Measurements from ENCODE around the gene PCBP2. TPM values are rescaled to one million over a fixed set of nuclear protein-coding genes. Genes with fewer than 3 reads are reported as not detected.

Gene PCBP2
- total and polyA plus RNA-seq, 5 donors: 349 to 743 (median 581) TPM

DNA sequence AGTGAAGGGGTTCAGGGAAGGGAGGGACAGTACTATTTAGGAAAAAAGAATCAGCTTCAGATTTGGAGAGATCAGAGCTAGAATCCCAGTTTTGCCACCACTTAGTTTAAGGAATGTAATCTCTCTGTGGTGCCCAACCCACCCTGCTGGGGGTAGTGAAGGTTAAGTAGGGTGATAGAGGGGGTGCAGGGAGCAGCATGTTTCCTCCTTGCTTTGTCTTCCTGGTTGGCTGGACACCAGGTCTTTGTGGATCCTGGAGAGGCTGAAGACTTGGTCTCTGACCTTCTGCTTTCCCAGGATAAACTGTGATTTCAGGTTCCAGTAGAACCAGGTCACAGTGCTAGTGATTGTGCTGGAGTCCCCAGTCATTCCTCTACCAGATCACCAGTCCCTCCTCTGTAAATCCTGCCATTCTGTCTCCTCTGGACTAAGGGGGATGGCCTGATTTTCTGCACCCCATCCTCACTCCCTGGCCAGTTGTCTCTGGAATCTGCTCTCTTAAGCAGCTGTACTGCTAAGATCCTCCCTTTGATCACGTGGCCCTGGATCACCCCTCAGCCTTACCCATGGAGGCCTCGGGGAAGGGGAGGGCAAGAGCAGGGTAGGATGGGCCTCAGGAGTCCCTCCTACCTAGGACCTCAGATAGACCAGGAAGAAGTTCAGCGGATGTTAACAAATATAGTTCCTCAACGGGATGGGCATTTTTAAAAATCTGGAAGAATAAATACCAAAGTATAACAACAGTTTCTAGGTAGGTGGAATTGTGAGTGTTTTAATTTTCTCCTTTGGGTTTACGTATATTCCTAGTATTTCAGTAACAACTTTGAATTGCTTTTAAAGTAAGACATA, 44.2 kb downstream of the PCBP2 start:
- ATAC-seq (no peak), DNase-seq (peak; percentile 73 to 85 (median 82))
- H3K27ac ChIP-seq (ENCODE audit: low read length): peak overlapping the region; percentile 37
- intact Hi-C loops (cut with DNase I): no loop called here
- no peaks in the 10 kb centered on the region for H3K9me3 ChIP-seq (ENCODE audit: control insufficient read depth, low read length)
- H3K4me1 ChIP-seq (ENCODE audit: control insufficient read depth, insufficient read depth, low read length): peaks cover 4% of the 10 kb centered on the region
- H3K4me3 ChIP-seq (ENCODE audit: low read length): no peak overlapping the region
- 35% methylated on average over 5 of the region's 5 CpGs for WGBS
- H3K27me3 ChIP-seq (ENCODE audit: control insufficient read depth, insufficient read depth): no peaks in the 10 kb centered on the region

DNA sequence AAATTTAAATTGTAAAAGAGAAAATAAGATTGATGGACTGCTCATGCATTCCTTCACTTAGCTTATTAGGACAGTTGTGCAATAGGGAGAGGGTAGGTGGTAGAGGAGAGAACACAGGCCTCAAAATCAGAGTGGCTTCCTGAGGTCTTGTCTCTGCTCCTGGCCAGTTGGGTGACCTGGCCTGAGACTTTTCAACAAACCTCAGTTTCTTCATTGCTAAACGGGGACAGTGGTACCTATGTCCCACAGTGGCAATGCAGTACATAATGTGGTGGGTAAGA, 44.8 kb downstream of the PCBP2 start:
- intact Hi-C loops (cut with DNase I): no loop called here
- 79% methylated on average over 1 of the region's 1 CpG for WGBS
- peaks cover 7% of the 10 kb centered on the region for H3K4me1 ChIP-seq (ENCODE audit: control insufficient read depth, insufficient read depth, low read length)
- no peak overlapping the region for H3K4me3 ChIP-seq (ENCODE audit: low read length)
- H3K27ac ChIP-seq (ENCODE audit: low read length): no peak overlapping the region
- ATAC-seq (no peak), DNase-seq (no peak)
- no peaks in the 10 kb centered on the region for H3K9me3 ChIP-seq (ENCODE audit: control insufficient read depth, low read length)
- no peaks in the 10 kb centered on the region for H3K27me3 ChIP-seq (ENCODE audit: control insufficient read depth, insufficient read depth)

DNA sequence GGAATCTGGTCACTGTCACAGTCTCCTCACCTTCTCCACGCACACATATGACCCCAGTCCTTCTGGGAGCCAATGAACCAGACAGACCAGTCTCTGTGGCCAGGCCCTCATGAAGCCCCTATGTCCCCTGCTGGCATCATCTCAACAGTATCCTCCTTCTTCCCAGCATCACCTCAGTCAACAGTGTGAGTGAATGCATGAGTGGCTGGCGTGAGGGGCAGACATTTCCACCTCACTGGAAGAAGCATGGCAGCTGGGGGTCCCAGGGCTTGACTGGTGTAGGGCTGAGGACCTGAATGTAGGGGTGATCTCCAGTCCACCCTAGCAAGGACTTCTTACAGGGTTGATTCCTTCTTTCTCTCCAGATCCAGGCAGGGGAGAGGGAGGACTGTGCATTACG, 45.6 kb downstream of the PCBP2 start:
- no peaks in the 10 kb centered on the region for H3K27me3 ChIP-seq (ENCODE audit: control insufficient read depth, insufficient read depth)
- peaks cover 9% of the 10 kb centered on the region for H3K4me1 ChIP-seq (ENCODE audit: control insufficient read depth, insufficient read depth, low read length)
- intact Hi-C loops (cut with DNase I): no loop called here
- ATAC-seq (no peak), DNase-seq (no peak)
- H3K9me3 ChIP-seq (ENCODE audit: control insufficient read depth, low read length): no peaks in the 10 kb centered on the region
- 92% methylated on average over 3 of the region's 3 CpGs for WGBS
- no peak overlapping the region for H3K27ac ChIP-seq (ENCODE audit: low read length)
- H3K4me3 ChIP-seq (ENCODE audit: low read length): no peak overlapping the region

DNA sequence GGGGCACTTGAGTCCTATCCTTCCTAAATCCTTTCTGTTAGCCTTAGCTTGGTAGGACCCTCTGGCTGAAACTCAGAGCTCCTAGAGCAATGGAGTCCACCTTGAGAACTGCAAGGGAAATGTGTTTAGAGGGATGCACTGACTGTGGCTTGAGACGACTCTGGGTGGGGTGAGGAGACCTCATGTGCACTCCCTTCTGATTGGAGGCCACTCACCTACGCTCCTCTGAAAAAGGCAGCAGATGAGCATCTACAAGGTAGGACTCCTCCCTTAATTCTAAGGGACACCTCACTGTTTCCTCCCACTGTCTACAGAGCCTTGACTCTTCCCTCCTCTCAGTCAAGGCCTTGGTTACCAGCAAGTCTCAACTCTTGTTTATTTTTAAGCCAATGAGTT, 46.3 kb downstream of the PCBP2 start:
- no peak overlapping the region for H3K4me3 ChIP-seq (ENCODE audit: low read length)
- intact Hi-C loops (cut with DNase I): no loop called here
- 78% methylated on average over 2 of the region's 2 CpGs for WGBS
- H3K27me3 ChIP-seq (ENCODE audit: control insufficient read depth, insufficient read depth): no peaks in the 10 kb centered on the region
- no peaks in the 10 kb centered on the region for H3K9me3 ChIP-seq (ENCODE audit: control insufficient read depth, low read length)
- ATAC-seq: no peak
- peaks cover 9% of the 10 kb centered on the region for H3K4me1 ChIP-seq (ENCODE audit: control insufficient read depth, insufficient read depth, low read length)
- no peak for DNase-seq
- no peak overlapping the region for H3K27ac ChIP-seq (ENCODE audit: low read length)

DNA sequence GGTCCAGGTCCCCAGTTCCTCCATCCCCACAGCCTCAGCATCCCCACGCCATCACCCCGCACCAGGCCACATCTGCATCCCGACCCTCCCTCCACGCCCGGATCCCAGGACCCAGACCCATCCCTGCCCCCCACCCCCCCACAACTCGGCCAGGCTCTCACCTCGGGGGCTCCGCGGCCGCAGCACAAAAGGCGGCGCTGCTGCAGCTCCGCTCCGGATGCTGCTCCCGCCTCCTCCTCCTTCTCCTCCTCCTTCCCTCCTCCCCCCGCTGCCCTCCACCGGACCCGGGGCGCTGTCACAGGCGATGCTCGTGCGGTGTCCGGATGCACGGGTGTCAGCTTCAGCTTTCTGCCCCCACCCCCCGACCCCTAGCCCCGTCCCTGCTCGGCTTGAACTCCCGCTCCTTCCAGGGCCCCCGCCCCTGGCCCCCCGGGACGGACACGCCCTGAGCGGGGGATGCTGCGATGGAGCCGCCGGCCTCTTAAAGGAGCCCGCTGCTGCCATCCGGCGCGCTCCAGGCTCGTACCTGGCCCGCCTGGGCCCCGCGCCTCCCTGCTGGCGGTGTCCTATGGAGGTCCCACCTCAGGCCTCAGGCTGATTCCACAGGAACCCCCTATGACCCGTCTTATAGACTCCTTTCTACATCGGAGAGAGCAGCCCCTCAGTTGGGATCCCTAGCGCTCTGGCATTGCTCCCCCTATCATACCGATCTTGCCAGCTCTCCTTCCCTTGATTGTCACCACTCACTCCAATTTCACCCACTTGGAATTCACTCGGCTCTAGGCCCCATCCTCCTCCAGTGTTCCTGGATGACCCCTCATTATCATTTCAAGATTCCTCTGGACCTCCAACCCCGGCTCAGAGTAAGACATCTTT, 47.6 kb downstream of the PCBP2 start, which contains the start of gene MAP3K12:
Gene MAP3K12, minus strand, starts transcription at position 193 of the 876 bp plus-strand sequence. CDS start 12,067 bp downstream, outside the sequence.
- intact Hi-C loops (cut with DNase I): loop anchor here (10.0 kb wide), 2 partner anchors 45 to 175 kb away; partner anchors contain the start of genes AAAS (in 3 of the 4) and PCBP2 (in 1 of the 4)
- ATAC-seq: peak; percentile 7 to 23

DNA sequence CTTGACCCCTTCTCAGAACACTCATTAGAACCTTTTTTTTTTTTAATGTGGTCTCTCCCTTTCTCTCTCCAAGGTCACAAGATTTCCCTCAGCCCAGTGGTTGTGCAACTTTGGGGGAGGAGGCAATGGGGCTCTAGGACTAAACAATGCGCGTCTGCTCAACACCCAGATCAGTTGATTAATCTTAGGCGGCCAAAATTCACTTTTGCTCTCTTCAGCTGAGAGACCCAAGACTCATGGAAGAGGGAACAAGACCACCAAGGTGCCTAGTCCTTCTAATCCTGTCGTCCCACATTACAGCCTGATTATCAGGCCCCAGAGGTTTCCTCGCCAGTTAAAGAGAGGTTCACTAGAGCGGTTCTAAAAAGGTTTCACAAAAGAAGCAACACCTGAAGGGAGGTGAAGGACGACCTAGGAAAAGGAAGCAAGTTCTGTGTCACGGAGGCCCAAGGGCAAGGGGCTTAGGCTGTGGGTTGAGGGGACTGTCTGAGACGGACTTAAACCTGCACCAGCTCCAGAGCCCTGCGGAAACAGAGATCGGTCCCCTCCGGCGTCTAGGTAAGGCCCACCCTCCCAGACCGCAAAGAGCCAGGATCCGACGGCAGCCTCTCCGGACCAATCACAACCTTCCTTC, 48.4 kb downstream of the PCBP2 start:
- ATAC-seq: peak; percentile 2 to 14
- Histone ChIP-seq H3K27me3 (ENCODE audit: control insufficient read depth, insufficient read depth) (no peaks in the 10 kb centered on the region), H3K9me3 (ENCODE audit: control insufficient read depth, low read length) (no peaks in the 10 kb centered on the region), H3K27ac (ENCODE audit: low read length) (peak overlapping the region; percentile 100), H3K4me1 (ENCODE audit: control insufficient read depth, insufficient read depth, low read length) (peaks cover 7% of the 10 kb centered on the region), H3K4me3 (ENCODE audit: low read length) (peak overlapping the region; percentile 78)
- intact Hi-C loops (cut with DNase I): loop anchor here (10.0 kb wide), 2 partner anchors 45 to 175 kb away; partner anchors contain the start of genes AAAS (in 3 of the 4) and PCBP2 (in 1 of the 4)
- peak; percentile 75 to 83 (median 77) for DNase-seq
- WGBS: 1% methylated on average over 17 of the region's 17 CpGs

More for the DNA sequence above, 47.6 kb downstream of the PCBP2 start, which contains the start of gene MAP3K12:
- under 1% methylated on average over 51 of the region's 51 CpGs for WGBS
- Histone ChIP-seq H3K9me3 (ENCODE audit: control insufficient read depth, low read length) (no peaks in the 10 kb centered on the region), H3K4me3 (ENCODE audit: low read length) (peak within 1 kb of the TSS; percentile 78), H3K27ac (ENCODE audit: low read length) (peak within 1 kb of the TSS; percentile 100), H3K27me3 (ENCODE audit: control insufficient read depth, insufficient read depth) (no peaks in the 10 kb centered on the region), H3K4me1 (ENCODE audit: control insufficient read depth, insufficient read depth, low read length) (peaks cover 7% of the 10 kb centered on the region)
- DNase-seq: peak; percentile 77 to 90 (median 89)

DNA sequence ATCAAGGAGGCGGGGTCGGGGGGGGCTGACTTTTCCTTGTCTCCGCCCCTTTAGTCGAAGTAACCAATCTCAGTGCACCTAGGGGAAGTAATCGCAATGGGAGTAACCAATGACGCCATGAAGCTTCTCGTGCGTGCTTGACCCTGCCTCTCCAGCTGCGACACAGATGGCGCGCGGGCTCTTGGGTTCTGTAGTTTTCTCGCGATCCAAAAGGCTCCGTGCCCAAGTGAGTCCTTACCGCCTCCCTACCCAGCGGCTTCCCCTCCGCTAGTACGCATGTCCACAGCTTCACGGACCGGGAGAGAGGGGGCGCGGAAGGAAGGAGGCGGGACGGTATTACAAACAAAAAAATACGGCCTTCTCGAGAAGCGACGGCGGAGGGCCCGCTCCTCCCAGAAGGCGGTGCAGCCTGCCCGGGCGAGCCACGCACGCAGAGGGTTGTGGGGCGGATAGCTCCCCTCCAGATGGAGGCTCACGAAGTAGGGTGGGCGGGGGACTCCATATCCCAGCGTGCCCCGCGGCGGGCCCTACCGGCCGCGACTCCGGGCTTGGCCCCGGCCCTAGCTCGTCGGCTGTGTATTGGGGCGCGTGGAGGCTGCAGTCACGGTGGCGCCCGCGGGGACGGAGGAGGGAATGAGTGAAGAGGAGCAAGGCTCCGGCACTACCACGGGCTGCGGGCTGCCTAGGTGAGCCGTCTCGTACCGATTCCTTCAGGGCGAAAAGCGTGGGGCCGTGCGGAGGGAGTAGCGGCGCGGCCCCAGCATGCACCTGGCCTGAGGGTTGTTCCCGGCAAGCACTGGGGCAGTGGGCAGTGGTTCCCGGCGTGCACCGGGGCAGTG, 49.1 kb downstream of the PCBP2 start, which contains the start of gene TARBP2:
Gene TARBP2, plus strand, starts transcription at position 508 of the 839 bp plus-strand sequence. Its CDS starts 126 bp downstream, at position 634.
- WGBS: under 1% methylated on average over 74 of the region's 74 CpGs
- intact Hi-C loops (cut with DNase I): loop anchor here (10.0 kb wide), 2 partner anchors 46 to 176 kb away; partner anchors contain the start of genes AAAS (in 3 of the 4) and PCBP2 (in 1 of the 4)
- no peaks in the 10 kb centered on the region for H3K9me3 ChIP-seq (ENCODE audit: control insufficient read depth, low read length)
- peak within 1 kb of the TSS; percentile 100 for H3K27ac ChIP-seq (ENCODE audit: low read length)
- peak within 1 kb of the TSS; percentile 78 for H3K4me3 ChIP-seq (ENCODE audit: low read length)
- DNase-seq: peak; percentile 97 to 99 (median 98)
- H3K27me3 ChIP-seq (ENCODE audit: control insufficient read depth, insufficient read depth): no peaks in the 10 kb centered on the region
- peaks cover 7% of the 10 kb centered on the region for H3K4me1 ChIP-seq (ENCODE audit: control insufficient read depth, insufficient read depth, low read length)
- ATAC-seq: peak; percentile 88 to 89

DNA sequence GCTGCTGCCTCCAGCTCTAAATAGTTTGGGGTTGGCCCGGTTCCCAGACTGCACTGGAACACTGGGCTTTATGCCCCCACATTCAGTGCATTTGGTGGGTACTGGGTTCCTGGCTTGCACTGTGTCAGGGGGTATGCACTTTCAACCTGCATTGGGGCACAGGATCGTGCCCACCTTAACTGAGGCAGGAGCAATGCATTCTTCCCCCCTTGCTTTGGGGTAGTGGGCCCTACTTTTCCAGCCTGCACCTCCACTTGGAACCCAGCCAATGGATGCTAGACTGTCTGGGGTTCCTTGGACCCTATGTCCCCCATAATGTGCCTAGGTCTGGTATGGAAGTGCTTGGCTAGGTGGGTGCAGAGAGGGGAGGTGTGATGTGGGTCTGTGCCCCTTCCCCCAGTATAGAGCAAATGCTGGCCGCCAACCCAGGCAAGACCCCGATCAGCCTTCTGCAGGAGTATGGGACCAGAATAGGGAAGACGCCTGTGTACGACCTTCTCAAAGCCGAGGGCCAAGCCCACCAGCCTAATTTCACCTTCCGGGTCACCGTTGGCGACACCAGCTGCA, 49.8 kb downstream of the PCBP2 start:
- WGBS: 47% methylated on average over 10 of the region's 10 CpGs
- intact Hi-C loops (cut with DNase I): loop anchor here (10.0 kb wide), 2 partner anchors 47 to 177 kb away; partner anchors contain the start of genes AAAS (in 3 of the 4) and PCBP2 (in 1 of the 4)
- no peak for ATAC-seq
- H3K27ac ChIP-seq (ENCODE audit: low read length): peak overlapping the region; percentile 96
- peak in 1 of 3 donors; percentile 71 for DNase-seq
- peaks cover 7% of the 10 kb centered on the region for H3K4me1 ChIP-seq (ENCODE audit: control insufficient read depth, insufficient read depth, low read length)
- no peaks in the 10 kb centered on the region for H3K9me3 ChIP-seq (ENCODE audit: control insufficient read depth, low read length)
- H3K4me3 ChIP-seq (ENCODE audit: low read length): peak overlapping the region; percentile 62
- H3K27me3 ChIP-seq (ENCODE audit: control insufficient read depth, insufficient read depth): no peaks in the 10 kb centered on the region

DNA sequence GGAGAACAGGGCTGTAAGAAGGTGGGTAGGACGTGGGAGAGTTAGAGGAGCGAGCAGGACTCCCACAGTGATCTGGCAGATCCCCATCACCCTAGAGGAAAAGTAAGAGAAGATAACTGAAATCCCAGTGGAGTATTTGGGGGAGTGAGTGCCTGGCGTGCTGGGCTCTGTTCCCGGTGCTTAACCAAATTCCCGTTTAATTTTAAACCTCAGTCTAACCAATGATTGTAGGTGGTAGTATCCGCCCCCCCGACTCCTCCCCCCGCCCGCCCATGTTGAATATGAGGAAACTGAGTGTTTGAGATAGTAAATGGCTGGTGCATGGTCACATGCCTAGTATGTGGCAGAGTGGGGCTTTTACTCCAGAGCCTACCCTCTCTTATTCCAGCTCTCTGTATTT, 50.4 kb downstream of the PCBP2 start:
- intact Hi-C loops (cut with DNase I): loop anchor here (10.0 kb wide), 2 partner anchors 48 to 178 kb away; partner anchors contain the start of genes AAAS (in 3 of the 4) and PCBP2 (in 1 of the 4)
- no peak for ATAC-seq
- peak overlapping the region; percentile 96 for H3K27ac ChIP-seq (ENCODE audit: low read length)
- 21% methylated on average over 9 of the region's 9 CpGs for WGBS
- H3K27me3 ChIP-seq (ENCODE audit: control insufficient read depth, insufficient read depth): no peaks in the 10 kb centered on the region
- DNase-seq: peak in 2 of 3 donors; percentile 62 to 74
- H3K9me3 ChIP-seq (ENCODE audit: control insufficient read depth, low read length): no peaks in the 10 kb centered on the region
- H3K4me3 ChIP-seq (ENCODE audit: low read length): no peak overlapping the region
- H3K4me1 ChIP-seq (ENCODE audit: control insufficient read depth, insufficient read depth, low read length): peaks cover 7% of the 10 kb centered on the region
